GM21737 (cell line): ENCODE results near the gene THPO.
A peak's percentile ranks its signal among the peaks of the same experiment; 100 is the strongest.

ENCODE experiments used
- ATAC-seq: cut with Tn5 transposase; IDR thresholded peaks from one replicate; pipeline ENCODE4 v1.9.1; 2021; ENCODE audit warnings: mild to moderate bottlenecking, moderate library complexity; ENCODE audit not compliant: unreplicated experiment

The THPO gene

DNA sequence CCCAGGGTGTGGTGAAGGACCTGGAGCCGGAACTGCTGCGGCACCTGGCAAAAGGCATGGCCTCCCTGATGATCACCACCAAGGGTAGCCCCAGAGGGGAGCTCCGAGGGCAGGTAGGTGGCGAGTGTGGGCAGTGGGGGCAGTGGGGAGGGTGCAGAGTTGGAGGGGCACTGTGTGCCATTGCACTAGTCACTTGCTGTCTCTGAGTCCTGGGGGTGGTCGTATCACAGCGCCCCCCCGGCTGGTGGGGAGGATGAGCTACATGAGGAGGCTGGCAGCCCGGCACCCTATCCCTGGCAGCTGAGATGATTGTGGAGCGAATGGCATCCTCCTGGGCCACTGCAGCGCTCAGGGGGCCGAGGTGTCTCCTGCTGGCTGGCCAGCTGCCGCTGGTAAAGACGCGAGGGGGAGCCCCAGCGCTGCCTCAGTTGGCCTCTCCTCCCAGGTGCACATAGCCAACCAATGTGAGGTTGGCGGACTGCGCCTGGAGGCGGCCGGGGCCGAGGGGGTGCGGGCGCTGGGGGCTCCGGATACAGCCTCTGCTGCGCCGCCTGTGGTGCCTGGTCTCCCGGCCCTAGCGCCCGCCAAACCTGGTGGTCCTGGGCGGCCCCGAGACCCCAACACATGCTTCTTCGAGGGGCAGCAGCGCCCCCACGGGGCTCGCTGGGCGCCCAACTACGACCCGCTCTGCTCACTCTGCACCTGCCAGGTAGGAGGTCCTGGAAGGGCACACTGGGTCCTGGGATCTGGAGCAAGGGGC is 8.2 kb upstream of the THPO start:
- no peak for ATAC-seq

- no peak for ATAC-seq
Measured at GRCh38 chr3:184384856-184385422, 6.9 kb upstream of the THPO start.

DNA sequence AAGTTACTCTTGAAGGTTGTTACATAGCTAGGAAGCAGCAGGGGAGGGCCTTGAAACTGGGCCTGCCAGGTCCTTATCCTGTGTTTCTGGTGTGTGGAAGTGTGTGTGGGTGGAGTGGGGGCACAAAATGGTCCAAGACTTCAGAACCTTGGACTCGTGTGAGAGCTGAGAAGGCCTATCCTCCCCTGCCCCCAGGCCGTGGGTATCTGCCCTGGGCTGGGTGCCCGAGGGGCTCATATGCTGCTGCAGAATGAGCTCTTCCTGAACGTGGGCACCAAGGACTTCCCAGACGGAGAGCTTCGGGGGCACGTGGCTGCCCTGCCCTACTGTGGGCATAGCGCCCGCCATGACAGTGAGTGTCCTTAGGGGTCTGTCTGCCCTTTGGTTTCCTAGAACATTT is 6.3 kb upstream of the THPO start:
- ATAC-seq = no peak

DNA sequence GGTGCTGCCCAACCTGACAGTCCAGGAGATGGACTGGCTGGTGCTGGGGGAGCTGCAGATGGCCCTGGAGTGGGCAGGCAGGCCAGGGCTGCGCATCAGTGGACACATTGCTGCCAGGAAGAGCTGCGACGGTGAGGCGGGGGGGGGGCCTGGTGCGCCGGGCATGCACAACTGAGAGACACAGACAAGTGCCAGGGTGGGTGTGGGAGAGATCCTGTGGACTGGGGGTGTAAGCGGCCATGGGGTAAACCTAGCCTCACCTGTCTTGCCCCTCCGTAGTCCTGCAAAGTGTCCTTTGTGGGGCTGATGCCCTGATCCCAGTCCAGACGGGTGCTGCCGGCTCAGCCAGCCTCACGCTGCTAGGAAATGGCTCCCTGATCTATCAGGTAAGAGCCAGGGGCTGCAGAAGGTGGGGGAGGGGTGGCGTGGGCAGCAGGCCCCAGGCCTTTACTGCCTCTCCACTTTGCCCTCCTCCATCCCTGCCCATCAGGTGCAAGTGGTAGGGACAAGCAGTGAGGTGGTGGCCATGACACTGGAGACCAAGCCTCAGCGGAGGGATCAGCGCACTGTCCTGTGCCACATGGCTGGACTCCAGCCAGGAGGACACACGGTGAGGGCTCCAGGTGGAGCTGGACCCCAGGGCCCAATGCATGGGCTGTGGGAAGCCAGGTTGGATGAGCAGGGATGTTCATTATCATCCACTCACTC is 5.2 kb upstream of the THPO start:
- no peak for ATAC-seq

DNA sequence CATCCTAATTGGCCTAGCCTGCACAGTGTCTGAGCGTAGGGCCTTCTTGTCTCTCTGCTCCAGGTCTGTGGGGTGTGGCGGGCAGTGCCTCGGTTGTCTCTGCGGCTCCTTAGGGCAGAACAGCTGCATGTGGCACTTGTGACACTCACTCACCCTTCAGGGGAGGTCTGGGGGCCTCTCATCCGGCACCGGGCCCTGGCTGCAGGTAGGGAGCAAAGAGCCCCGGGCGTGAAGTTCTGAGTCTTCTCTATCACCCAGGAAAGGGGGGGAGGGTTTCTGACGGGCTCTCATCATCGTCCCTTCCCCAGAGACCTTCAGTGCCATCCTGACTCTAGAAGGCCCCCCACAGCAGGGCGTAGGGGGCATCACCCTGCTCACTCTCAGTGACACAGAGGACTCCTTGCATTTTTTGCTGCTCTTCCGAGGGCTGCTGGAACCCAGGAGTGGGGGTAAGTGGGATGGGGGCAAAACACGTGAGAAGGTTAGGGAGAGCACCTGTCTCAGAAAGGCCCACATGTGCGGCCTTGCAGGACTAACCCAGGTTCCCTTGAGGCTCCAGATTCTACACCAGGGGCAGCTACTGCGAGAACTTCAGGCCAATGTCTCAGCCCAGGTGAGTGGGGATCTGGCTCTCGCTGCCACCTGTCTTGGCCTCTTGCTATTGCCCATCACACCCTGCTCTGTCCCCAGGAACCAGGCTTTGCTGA is 4.5 kb upstream of the THPO start:
- no peak for ATAC-seq

DNA sequence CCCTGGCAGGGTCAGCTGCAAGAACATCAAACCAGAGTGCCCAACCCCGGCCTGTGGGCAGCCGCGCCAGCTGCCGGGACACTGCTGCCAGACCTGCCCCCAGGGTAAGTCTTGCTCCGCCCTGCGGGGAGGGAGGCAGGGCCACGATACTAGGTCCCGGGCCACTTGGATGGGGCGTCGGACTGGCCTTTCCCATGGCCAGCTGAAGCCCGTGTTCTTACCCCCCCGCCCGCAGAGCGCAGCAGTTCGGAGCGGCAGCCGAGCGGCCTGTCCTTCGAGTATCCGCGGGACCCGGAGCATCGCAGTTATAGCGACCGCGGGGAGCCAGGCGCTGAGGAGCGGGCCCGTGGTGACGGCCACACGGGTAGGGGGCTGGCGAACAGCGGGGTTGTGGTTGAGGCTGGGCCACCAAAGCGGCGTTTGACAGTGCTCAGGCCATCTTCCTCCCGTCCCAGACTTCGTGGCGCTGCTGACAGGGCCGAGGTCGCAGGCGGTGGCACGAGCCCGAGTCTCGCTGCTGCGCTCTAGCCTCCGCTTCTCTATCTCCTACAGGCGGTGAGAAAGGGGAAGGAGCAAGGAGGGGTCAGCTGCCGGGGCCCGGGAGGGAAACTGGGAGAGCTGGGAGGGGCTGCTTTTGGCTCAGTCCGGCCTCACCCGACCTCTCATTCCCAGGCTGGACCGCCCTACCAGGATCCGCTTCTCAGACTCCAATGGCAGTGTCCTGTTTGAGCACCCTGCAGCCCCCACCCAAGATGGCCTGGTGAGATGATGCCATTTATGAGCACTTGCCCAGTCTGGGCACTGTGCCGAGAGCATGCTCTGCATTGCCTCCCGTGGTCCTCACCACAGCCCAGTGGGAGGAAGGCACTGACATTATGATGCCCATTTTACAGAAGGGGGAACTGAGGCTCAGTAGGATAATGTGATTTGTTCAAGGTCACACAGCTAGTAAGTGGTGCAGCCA is 3.5 kb upstream of the THPO start:
- no peak for ATAC-seq

- no peak for ATAC-seq
Measured at GRCh38 chr3:184380627-184381260, 2.7 kb upstream of the THPO start.

- ATAC-seq = no peak
Measured at GRCh38 chr3:184380185-184380626, 2.2 kb upstream of the THPO start.

DNA sequence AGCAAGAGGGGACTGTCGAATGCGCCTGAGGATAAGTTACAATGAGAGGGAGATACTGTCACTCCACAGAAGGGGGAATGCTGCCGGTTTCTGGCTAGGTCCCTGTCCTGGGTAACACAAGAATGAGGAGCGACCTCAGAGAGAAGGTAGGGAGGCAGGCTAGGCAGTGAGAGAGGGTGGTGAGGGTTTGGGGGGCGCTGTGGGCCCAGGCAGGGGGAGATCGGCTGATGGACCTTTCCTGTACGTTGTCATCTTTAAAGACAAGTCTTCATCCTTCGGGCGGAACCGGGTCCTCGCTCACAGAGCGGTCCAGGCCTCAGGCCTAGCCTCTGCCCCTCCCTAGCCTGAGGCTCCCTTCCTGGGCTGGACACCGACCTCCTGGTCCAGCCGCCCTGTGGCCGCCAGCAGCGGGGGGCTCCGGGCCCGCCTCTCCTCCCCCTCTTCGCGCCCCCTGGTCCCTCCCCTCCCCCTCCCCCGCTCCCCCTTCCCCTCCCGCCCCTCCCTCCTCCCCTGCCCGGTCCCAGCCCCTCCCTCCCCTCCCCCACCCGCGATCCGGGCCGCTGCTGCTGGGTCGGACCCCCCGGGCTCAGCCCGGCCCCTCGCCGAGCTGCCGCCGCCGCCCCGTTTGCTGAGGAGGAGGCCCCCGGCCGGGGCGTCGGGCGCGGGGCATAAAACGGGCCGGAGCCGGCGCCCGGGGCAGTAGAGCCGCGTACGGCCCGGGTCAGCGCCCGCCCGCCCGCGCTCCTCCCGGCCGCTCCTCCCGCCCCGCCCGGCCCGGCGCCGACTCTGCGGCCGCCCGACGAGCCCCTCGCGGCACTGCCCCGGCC is 1.6 kb upstream of the THPO start, which contains the start of gene CHRD:
TSS of gene CHRD (plus strand) at position 697 of the 827 bp plus-strand sequence. CDS start 265 bp downstream, outside the sequence.
- ATAC-seq = no peak

DNA sequence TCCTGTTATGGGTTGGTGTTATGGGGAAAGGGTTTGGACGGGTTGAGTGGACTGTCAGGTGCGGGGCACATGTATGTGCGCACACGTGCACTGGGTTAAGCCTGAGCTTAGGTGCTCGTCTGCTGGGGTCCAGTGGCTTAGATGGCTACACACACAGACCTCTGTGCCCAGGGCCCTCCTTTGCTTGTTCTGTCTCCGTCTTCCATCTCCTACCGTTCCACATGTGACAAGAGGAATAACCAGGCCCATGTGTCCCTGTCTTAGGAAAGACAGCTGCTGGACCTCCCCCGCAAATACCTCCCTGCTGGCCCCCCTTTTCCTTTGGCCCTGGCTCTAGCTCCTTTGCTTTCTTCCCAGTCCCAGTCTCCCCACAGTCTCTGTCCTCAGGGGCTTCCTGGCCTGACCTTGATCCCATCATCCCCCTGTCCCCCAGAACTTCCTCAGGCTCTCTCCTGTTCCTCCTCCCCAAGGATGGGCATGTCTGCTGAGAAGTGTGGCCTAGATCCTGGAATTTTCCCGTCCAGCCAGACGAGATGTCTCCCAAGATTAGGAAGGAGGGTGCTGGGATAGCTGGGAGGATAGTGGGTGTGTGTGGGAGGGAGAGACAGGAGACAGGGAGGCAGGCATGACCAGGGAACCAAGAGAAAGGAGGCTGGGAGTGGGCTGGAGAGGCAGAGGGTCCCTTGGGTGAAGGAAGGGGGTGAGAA is 797 bp upstream of the THPO start:
- no peak for ATAC-seq

- ATAC-seq = no peak
Measured at GRCh38 chr3:184377374-184377773, 633 bp downstream of the THPO start.

DNA sequence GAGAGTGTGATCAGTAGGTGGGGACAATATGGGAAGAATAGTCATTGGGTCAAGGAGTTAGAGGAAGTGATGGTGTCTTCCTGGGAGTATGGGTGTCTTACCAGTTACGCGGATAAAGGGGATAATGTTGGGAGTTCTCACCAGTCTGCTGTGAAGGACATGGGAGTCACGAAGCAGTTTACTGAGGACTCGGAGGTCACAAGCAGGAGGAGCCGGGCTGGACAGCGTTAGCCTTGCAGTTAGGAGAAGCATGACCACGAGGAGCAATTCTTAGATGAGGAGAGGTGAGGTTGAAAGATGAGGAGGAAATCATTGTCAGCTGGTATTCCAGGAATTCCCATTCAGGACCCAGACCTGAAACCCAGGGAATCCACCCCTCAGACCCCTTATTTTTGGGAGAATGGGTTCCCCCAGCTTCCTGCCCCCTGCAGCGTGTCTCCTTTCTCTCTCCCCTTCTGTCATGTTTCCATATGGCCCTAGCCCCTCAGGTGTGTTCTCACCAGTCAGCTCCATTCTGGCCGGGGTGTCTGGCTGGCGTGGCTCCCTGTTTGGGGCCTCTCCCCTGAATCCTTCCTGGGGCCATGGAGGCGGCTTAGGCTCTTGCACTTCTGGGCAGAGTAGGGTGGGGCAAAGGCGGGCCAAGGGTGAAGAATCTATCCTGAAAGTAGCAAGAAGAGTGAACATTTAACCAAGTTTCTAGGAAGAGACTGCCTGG is 2.1 kb downstream of the THPO start:
- no peak for ATAC-seq

GRCh38 chr3:184373422-184373821 is 4.6 kb downstream of the THPO start:
- no peak for ATAC-seq

- no peak for ATAC-seq
Measured at GRCh38 chr3:184372911-184373310, 5.1 kb downstream of the THPO start.

- ATAC-seq = no peak
Measured at GRCh38 chr3:184372296-184372821, 5.6 kb downstream of the THPO start.

DNA sequence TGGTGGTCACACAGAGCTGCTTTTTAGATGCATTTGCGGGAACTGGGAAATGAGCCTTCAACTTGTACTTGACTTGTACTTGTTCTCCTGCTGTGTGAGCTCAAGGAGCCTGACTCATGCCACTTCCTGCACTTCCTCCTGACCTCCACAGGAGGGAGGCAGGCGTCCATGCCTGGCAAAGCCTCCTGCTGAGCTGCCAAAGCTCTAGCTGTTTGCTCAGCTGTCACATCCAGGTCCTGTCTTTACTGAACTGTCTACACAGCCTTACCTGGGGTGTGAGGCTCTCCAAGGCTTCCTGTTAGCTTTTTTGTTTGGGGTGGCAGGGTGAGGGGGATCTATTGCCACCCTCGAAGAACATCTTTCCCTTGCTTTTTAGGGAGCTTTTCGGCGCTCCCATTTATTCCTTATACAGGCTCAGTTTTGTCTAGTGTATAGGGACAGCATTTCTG is 6.4 kb downstream of the THPO start:
- peak; percentile 82 for ATAC-seq

DNA sequence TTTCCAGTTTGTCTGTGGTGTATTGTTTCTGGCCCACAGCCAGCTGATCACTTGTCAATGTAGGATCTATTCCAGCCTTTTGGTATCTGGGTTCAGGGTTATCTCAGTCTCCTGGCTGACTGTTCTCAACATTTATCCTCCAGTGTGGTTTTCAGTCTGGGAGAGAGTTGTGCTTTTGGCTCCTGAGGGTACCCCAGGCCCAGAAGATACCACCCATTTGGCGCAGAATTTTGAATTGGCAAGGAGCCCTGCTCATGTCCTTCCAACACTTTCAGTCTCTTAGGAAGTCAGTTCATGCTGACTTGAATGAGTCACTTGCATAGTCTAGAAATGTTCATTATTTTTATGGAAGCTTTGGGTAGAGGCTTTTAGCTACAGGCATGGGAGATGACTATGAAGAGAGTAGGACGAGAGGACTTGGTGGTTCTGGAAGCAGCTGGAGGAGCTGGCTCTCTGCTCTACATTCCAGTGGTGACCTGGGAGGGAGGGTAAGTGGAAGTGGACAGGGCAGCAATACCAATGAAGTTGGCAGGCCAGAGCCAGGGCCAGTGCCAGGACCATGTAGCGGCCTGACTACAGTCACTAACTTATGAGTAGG is 9.3 kb downstream of the THPO start:
- ATAC-seq = no peak
